Measurements from ENCODE around the gene TSPAN12. TPM values are rescaled to one million over a fixed set of nuclear protein-coding genes. Genes with fewer than 3 reads are reported as not detected.

Gene TSPAN12
- total RNA-seq, 3 donors from 2014 or later = 23.1 to 43.4 (median 35.6) TPM

- Histone ChIP-seq H3K4me3 (no peak overlapping the region), H3K9me3 (no peaks in the 10 kb centered on the region), H3K36me3 (ENCODE audit: low read depth) (no peaks in the 10 kb centered on the region), H3K4me1 (ENCODE audit: low read depth) (no peaks in the 10 kb centered on the region)
- intact Hi-C loops (cut with DNase I, micrococcal nuclease) = no loop called here
- TF ChIP-seq CTCF (IDR thresholded peaks at IDR 0.05) = no peak
- DNase-seq (no peak), ATAC-seq (no peak)
Measured at GRCh38 chr7:120814253-120814939, 43.5 kb downstream of the TSPAN12 start.

- no peaks in the 10 kb centered on the region for H3K4me1 ChIP-seq (ENCODE audit: low read depth)
- no peaks in the 10 kb centered on the region for H3K36me3 ChIP-seq (ENCODE audit: low read depth)
- no peak for ATAC-seq
- H3K4me3 ChIP-seq = no peak overlapping the region
- intact Hi-C loops (cut with DNase I, micrococcal nuclease) = no loop called here
- no peak for TF ChIP-seq CTCF (IDR thresholded peaks at IDR 0.05)
- no peak for DNase-seq
- no peaks in the 10 kb centered on the region for H3K9me3 ChIP-seq
Measured at GRCh38 chr7:120813546-120814252, 44.2 kb downstream of the TSPAN12 start.

GRCh38 chr7:120813089-120813488 is 44.9 kb downstream of the TSPAN12 start:
- Histone ChIP-seq H3K36me3 (ENCODE audit: low read depth) (no peaks in the 10 kb centered on the region), H3K4me3 (no peak overlapping the region), H3K9me3 (no peaks in the 10 kb centered on the region), H3K4me1 (ENCODE audit: low read depth) (no peaks in the 10 kb centered on the region)
- ATAC-seq = no peak
- TF ChIP-seq CTCF (IDR thresholded peaks at IDR 0.05) = no peak
- intact Hi-C loops (cut with DNase I, micrococcal nuclease) = no loop called here
- DNase-seq = no peak

- Histone ChIP-seq H3K4me3 (no peak overlapping the region), H3K9me3 (no peaks in the 10 kb centered on the region), H3K4me1 (ENCODE audit: low read depth) (no peaks in the 10 kb centered on the region), H3K36me3 (ENCODE audit: low read depth) (no peaks in the 10 kb centered on the region)
- TF ChIP-seq CTCF (IDR thresholded peaks at IDR 0.05) = no peak
- ATAC-seq (no peak), DNase-seq (no peak)
- intact Hi-C loops (cut with DNase I, micrococcal nuclease) = loop anchor here (5.0 to 10.0 kb wide), 3 partner anchors 128 to 276 kb away; no protein-coding TSS in a partner anchor
Measured at GRCh38 chr7:120809260-120809659, 48.7 kb downstream of the TSPAN12 start.

- Histone ChIP-seq H3K4me1 (ENCODE audit: low read depth) (no peaks in the 10 kb centered on the region), H3K36me3 (ENCODE audit: low read depth) (no peaks in the 10 kb centered on the region), H3K4me3 (no peak overlapping the region), H3K9me3 (no peaks in the 10 kb centered on the region)
- no peak for TF ChIP-seq CTCF (IDR thresholded peaks at IDR 0.05)
- intact Hi-C loops (cut with DNase I, micrococcal nuclease) = loop anchor here (5.0 to 10.0 kb wide), 3 partner anchors 130 to 277 kb away; no protein-coding TSS in a partner anchor
- ATAC-seq (no peak), DNase-seq (no peak)
Measured at GRCh38 chr7:120807390-120807789, 50.6 kb downstream of the TSPAN12 start.

All from mucosa of descending colon (tissue), 3 donors.